ENCODE measurements around the gene R3HDM1.

R3HDM1 gene

DNA sequence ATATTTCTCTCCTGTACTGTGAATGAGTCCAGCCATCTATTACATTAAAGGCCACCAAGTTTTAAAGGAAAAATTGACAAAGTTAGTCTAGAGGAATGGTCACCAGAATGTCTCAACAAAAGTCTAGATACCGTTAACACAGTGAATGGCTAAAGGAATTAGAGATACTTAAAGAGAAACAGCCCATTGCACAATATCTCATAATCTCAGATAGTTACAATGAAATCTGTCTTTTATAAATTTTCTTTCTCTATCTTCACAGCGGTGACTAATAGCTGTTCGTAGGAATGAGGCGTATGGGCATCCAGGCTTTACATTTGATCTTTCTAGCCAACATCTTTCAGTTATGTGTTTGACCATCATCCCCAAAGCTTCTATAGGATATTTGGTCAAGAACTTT, 30.6 kb downstream of the R3HDM1 start:
- no peaks in the 10 kb centered on the region for H3F3A ChIP-seq (ENCODE audit: control insufficient read depth, insufficient read depth)
- H3K27me3 ChIP-seq (ENCODE audit: control insufficient read depth, low read length): no peaks in the 10 kb centered on the region
- no peaks in the 10 kb centered on the region for H3K9me3 ChIP-seq (ENCODE audit: control insufficient read depth, insufficient read depth, low read length)
- H4K20me1 ChIP-seq (ENCODE audit: control insufficient read depth, insufficient read depth, low read depth, low read length): peaks cover 4% of the 10 kb centered on the region; the same call in 1 of the 2 replicates
- no peaks in the 10 kb centered on the region for H3K9me2 ChIP-seq (replicated peaks; ENCODE audit: control insufficient read depth, low read length)
- H3K27ac ChIP-seq (ENCODE audit: low read depth, low read length): no peak overlapping the region
- no peak overlapping the region for H3K4me3 ChIP-seq (ENCODE audit: low read length)
- H3K4me2 ChIP-seq (ENCODE audit: low read length): no peak overlapping the region
- peaks cover 76% of the 10 kb centered on the region for H3K79me2 ChIP-seq (ENCODE audit: control insufficient read depth, low read length)
- no peaks in the 10 kb centered on the region for H3K4me1 ChIP-seq (ENCODE audit: control insufficient read depth, low read length)
- peaks cover 25% of the 10 kb centered on the region for H3K36me3 ChIP-seq (ENCODE audit: control insufficient read depth, low read length)
- no peak for TF ChIP-seq EZH2phosphoT487 (IDR thresholded peaks at IDR 0.05; ENCODE audit: borderline replicate concordance, low read length)
- TF ChIP-seq, protein P1, sequence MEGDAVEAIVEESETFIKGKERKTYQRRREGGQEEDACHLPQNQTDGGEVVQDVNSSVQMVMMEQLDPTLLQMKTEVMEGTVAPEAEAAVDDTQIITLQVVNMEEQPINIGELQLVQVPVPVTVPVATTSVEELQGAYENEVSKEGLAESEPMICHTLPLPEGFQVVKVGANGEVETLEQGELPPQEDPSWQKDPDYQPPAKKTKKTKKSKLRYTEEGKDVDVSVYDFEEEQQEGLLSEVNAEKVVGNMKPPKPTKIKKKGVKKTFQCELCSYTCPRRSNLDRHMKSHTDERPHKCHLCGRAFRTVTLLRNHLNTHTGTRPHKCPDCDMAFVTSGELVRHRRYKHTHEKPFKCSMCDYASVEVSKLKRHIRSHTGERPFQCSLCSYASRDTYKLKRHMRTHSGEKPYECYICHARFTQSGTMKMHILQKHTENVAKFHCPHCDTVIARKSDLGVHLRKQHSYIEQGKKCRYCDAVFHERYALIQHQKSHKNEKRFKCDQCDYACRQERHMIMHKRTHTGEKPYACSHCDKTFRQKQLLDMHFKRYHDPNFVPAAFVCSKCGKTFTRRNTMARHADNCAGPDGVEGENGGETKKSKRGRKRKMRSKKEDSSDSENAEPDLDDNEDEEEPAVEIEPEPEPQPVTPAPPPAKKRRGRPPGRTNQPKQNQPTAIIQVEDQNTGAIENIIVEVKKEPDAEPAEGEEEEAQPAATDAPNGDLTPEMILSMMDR (IDR thresholded peaks at IDR 0.05; ENCODE audit: low read depth, low read length, poor library complexity, severe bottlenecking): no peak

DNA sequence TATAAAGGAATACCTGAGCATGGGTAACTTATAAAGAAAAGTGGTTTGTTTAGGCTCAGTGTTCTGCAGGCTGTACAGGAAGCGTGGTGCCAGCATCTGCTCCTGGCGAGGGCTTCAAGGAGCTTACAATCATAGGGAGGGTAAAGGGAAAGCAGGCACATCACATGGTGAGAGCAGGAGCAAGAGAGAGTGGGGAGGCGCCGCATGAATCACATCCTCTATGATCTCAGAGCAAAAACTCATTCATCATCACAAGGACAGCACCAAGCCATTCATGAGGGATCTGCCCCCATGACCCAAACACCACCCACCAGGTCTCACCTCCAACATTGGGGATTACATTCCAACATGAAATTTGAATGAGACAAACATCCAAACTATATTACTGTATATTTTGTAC, 32.5 kb downstream of the R3HDM1 start:
- Histone ChIP-seq H3K27me3 (ENCODE audit: control insufficient read depth, low read length) (no peaks in the 10 kb centered on the region), H3K9me2 (replicated peaks; ENCODE audit: control insufficient read depth, low read length) (no peaks in the 10 kb centered on the region), H3K9me3 (ENCODE audit: control insufficient read depth, insufficient read depth, low read length) (no peaks in the 10 kb centered on the region), H3K27ac (ENCODE audit: low read depth, low read length) (no peak overlapping the region), H3K4me3 (ENCODE audit: low read length) (no peak overlapping the region), H4K20me1 (ENCODE audit: control insufficient read depth, insufficient read depth, low read depth, low read length) (no peaks in the 10 kb centered on the region), H3K36me3 (ENCODE audit: control insufficient read depth, low read length) (peaks cover 24% of the 10 kb centered on the region), H3F3A (ENCODE audit: control insufficient read depth, insufficient read depth) (no peaks in the 10 kb centered on the region), H3K4me1 (ENCODE audit: control insufficient read depth, low read length) (no peaks in the 10 kb centered on the region), H3K79me2 (ENCODE audit: control insufficient read depth, low read length) (peaks cover 61% of the 10 kb centered on the region), H3K4me2 (ENCODE audit: low read length) (no peak overlapping the region)
- no peak for TF ChIP-seq EZH2phosphoT487 (IDR thresholded peaks at IDR 0.05; ENCODE audit: borderline replicate concordance, low read length)
- TF ChIP-seq, protein P1 (IDR thresholded peaks at IDR 0.05; ENCODE audit: low read depth, low read length, poor library complexity, severe bottlenecking): no peak

DNA sequence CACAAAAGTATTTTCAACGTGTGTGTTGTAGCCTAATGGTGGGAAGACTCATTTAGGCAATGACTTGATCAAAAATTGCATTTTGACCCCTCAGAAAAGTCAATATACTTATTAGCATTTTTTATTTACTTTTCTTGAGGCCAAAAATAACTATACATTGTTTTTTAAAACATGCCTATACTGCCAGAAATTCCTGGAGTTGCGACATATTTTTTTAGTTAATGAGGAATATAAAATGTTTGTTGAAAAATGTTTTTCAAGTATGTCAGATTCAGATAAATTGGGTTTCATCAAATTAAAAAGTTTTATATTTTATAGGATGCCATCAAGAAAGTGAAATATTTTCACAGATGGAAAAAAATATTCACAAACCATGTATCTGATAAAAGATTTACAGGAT, 39.6 kb downstream of the R3HDM1 start:
- H3K79me2 ChIP-seq (ENCODE audit: control insufficient read depth, low read length): peaks cover 15% of the 10 kb centered on the region

More for the DNA sequence above, 39.6 kb downstream of the R3HDM1 start:
- Histone ChIP-seq H3F3A (ENCODE audit: control insufficient read depth, insufficient read depth) (no peaks in the 10 kb centered on the region), H3K36me3 (ENCODE audit: control insufficient read depth, low read length) (peaks cover 23% of the 10 kb centered on the region), H3K4me1 (ENCODE audit: control insufficient read depth, low read length) (no peaks in the 10 kb centered on the region), H3K4me3 (ENCODE audit: low read length) (no peak overlapping the region), H3K9me3 (ENCODE audit: control insufficient read depth, insufficient read depth, low read length) (no peaks in the 10 kb centered on the region), H3K27me3 (ENCODE audit: control insufficient read depth, low read length) (no peaks in the 10 kb centered on the region), H4K20me1 (ENCODE audit: control insufficient read depth, insufficient read depth, low read depth, low read length) (no peaks in the 10 kb centered on the region), H3K9me2 (replicated peaks; ENCODE audit: control insufficient read depth, low read length) (no peaks in the 10 kb centered on the region), H3K4me2 (ENCODE audit: low read length) (no peak overlapping the region), H3K27ac (ENCODE audit: low read depth, low read length) (no peak overlapping the region)
- TF ChIP-seq, protein P1 (IDR thresholded peaks at IDR 0.05; ENCODE audit: low read depth, low read length, poor library complexity, severe bottlenecking): no peak
- no peak for TF ChIP-seq EZH2phosphoT487 (IDR thresholded peaks at IDR 0.05; ENCODE audit: borderline replicate concordance, low read length)
